ENCODE measurements around the gene SIDT2. TPM values are rescaled to one million over a fixed set of nuclear protein-coding genes. Genes with fewer than 3 reads are reported as not detected.
"Not testable (repeated sequence)": the region's sequence is repeated elsewhere in the genome, so short reads cannot be mapped to it uniquely, and the experiment has no call there.

SIDT2 gene
- total RNA-seq, 4 donors from 2014 or later: 63.4 to 101 (median 81.1) TPM

DNA sequence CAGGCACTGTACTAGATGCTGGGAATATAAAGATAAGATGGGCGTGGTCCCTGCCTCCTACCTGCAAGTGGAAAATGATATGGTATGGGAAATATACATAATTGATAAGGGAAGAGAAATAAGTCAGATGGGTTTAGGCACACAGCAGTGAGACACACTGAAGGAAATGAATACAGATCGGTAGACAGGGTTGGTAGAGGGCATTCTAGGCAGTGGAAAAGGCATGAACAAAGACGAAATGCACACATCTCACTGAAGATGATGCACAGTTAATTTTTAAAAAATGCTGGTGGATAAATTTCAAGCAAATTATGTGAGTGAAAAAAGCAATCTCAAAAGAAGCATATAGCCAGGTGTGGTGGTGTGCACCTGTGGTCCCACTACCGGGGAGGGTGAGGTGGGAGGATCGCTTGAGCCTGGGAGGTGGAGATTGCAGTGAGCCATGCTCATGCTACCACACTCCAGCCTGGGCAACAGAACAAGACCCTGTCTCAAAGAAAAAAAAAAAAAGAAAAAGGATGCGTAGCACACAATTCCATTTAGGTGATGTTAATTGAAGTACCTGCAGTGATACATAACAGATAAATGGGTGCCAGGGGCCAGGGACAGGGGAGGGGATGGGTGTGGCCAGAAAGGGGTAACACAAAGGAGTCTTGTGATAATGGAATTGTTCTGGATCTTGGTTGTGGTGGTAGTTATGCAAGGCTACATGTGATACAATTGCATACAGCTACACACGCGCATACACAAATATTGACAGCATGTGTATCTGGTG lies 31.0 kb downstream of the SIDT2 start:
- ATAC-seq (ENCODE audit: low FRiP score); DNase-seq (ENCODE audit: low spot score): not testable (repeated sequence)

DNA sequence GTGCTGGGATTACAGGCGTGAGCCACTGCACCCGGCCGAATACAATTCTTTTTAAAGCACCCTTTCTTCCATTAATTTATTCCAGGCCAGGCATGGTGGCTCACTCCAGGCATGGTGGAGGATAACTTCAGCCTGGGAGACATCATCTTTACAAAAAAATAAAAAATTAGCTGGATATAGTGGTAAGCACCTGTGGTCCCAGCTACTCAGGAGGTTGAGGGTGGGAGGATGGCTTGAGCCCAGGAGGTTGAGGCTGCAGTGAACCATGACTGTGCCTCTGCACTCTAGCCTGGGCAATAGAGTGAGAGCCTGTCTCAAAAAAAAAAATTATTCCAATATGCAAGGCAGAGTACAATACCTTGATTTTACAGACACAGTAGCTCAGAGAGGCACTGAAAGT lies 32.1 kb downstream of the SIDT2 start:
- TF ChIP-seq, protein P1, sequence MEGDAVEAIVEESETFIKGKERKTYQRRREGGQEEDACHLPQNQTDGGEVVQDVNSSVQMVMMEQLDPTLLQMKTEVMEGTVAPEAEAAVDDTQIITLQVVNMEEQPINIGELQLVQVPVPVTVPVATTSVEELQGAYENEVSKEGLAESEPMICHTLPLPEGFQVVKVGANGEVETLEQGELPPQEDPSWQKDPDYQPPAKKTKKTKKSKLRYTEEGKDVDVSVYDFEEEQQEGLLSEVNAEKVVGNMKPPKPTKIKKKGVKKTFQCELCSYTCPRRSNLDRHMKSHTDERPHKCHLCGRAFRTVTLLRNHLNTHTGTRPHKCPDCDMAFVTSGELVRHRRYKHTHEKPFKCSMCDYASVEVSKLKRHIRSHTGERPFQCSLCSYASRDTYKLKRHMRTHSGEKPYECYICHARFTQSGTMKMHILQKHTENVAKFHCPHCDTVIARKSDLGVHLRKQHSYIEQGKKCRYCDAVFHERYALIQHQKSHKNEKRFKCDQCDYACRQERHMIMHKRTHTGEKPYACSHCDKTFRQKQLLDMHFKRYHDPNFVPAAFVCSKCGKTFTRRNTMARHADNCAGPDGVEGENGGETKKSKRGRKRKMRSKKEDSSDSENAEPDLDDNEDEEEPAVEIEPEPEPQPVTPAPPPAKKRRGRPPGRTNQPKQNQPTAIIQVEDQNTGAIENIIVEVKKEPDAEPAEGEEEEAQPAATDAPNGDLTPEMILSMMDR (IDR thresholded peaks at IDR 0.05): no peak
- DNase-seq (ENCODE audit: low spot score): no peak
- ATAC-seq (ENCODE audit: low FRiP score): no peak

DNA sequence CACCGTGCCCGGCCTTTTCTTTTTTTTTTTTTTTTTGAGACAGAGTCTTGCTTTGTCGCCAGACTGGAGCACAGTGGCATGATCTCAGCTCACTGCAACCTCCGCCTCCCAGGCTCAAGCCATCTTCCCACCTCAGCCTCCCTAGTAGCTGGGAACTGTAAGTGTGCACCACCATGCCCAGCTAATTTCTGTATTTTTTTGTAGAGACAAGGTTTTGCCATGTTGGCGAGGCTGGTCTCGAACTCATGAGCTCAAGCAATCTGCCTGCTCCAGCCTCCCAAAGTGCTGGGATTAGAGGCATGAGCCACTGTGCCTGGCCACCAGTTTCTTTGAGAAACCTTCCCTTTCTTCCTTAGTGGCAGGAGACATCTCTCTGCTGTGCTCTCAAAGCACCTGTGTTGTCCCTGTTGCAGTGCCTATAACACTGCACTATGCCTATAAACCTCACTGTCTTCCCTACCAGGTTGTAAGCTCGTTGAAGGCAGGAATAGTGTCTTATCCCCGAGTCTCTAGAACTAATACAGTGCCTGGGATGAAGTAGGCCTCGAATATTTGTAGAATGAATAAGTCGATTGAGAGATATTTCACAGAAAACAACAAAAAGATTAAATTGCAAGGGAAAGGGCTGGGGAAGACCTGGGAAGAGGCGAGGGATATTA lies 34.3 kb downstream of the SIDT2 start:
- DNase-seq (ENCODE audit: low spot score) (no peak), ATAC-seq (ENCODE audit: low FRiP score) (no peak)
- TF ChIP-seq, protein P1 (IDR thresholded peaks at IDR 0.05): no peak

DNA sequence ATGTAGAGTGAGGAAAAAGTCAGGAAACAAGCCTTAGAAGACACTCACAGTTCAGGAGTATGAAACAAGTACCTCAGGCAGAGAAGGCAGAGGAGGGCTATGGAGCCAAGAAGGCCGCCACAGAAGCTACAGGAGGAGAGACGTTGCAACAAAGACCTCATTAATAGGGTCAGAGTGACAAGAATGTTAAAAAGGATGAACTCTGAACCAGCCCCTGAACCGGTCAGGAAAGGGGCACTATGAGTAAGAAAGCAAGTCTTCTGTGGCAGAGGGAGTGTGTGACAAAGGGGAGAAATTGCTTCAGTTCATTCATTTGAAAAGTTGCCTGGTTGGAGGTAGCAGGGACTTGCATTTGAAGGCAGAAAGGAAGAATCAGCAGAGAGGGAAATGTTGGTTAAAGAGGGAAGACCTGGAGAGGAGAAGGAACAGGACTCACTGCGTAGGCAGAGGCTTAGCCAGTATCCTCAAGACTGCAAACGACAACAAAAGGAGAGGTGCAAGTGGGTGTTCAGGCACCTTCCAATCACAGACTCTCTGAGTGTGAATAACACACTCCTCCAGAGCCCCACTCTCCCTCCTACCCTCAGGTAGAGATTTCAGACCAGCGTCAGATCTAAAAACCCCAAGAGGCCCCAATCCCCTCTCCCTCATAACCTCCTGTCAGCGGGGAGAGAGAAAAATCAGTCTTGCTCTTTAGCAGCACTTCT lies 36.0 kb downstream of the SIDT2 start:
- ATAC-seq (ENCODE audit: low FRiP score) (no peak), DNase-seq (ENCODE audit: low spot score) (no peak)
- TF ChIP-seq, protein P1 (IDR thresholded peaks at IDR 0.05): no peak

DNA sequence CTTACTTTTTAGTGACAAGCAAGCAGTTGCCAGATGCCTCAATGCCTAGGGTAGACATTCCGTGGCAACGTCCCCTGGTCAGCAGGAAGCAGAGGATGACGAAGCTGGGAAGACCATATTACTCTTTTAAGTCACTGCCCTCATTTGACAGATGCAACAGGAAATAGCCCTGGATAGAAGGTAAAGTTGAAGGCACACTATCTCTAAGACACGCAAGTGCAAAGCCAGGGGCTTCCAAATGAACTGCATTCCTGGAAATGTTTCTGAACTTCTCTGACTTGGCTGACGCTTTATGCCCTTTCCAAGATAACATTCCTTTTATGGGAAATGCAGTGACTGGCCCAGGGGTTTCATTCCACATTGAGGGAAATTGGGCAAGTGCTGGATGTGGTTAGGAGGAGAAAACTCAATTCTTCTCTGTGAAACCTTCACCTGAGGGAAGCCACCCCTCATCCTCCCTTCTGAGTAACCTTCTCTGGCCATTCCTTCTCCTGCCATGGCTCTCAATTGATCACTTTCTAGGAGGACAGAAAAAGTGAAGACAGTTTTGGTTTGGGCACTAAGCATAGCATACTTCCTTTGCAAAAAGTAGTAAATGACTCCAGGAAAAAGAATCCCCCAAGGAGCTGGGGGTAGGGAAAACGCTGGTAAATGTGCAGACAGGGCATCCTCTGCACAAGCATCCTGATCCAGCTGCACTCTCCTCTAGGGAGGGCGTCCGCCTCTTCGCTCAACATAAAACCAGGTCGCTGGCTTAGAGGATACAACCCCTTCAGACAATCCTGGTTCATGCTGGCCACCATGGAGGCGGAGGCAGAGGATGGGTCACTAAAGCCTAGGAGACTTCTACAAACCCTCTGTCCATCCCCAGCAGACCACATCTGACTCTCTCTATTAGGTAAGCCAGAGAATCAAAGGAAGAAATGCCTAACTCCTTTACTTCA lies 38.9 kb downstream of the SIDT2 start:
- peak; percentile 70 for ATAC-seq (ENCODE audit: low FRiP score)
- TF ChIP-seq, protein P1 (IDR thresholded peaks at IDR 0.05): no peak
- peak; percentile 26 for DNase-seq (ENCODE audit: low spot score)

DNA sequence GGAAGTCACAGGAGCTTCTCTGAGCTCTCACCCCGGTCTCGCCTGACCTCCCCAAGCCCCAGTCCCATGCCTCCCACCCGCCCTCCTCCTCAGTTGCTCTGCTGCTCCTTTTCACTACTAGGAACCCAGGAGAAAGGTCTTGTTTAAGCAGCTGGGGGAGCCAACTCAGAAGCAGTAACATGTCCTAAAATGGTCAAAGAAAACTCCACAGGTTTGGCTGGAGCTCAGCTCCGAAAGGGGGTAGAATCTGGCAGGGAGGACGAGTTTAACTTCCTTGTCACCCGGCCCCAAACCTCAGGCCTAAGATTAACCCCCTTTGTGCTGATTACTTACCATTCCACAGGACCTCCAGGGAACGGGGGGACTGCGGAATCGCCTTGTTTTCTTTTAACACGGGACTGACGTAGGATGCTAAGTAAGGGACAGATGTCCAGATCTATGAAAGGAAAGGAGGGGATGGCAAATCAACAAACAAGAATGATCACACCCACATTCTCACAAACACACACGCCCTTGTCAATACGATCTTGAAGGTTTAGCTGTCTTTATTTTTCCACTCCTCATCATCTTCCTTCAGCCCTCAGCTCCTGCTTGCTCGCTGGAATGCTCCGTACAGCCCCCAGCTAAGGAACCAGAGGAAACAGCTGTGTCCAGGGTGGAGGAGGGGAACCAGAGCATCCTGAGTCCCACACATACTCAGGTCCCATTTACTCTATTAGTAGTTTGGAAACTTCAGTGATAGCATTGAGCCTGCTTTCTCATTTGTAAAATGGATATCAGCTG lies 39.8 kb downstream of the SIDT2 start:
- peak; percentile 21 for DNase-seq (ENCODE audit: low spot score)
- no peak for ATAC-seq (ENCODE audit: low FRiP score)

More for the DNA sequence above, 39.8 kb downstream of the SIDT2 start:
- TF ChIP-seq, protein P1 (IDR thresholded peaks at IDR 0.05): no peak

Measured in omental fat pad (tissue), 4 donors.